Ovary (tissue), 9 donors: Measurements from ENCODE around the gene GUCY1A2. TPM values are rescaled to one million over a fixed set of nuclear protein-coding genes. Genes with fewer than 3 reads are reported as not detected.

Source experiments
- DNase-seq, 5 donors: peaks; one replicate each; pipeline ENCODE4 v3.0.0-alpha.2; 2019 to 2020
- H3K27ac ChIP-seq, 2 donors: fragments of 200-600 bp; one replicate each; pipeline versions ENCODE4 v1.5.1 to v1.8.0; 2019 to 2022
- H3K27me3 ChIP-seq: fragments of 200-600 bp; one replicate; pipeline ENCODE4 v1.8.0; 2022
- H3K36me3 ChIP-seq: fragments of 200-600 bp; sonication (generic); one replicate; pipeline ENCODE4 v1.5.1; 2019
- H3K4me1 ChIP-seq: one replicate; pipeline ENCODE4 v1.8.1; 2013; ENCODE audit warnings: mild to moderate bottlenecking, moderate library complexity; ENCODE audit not compliant: insufficient read depth
- H3K4me3 ChIP-seq: fragments of 200-600 bp; sonication (generic); one replicate; pipeline ENCODE4 v1.5.1; 2017
- H3K9me3 ChIP-seq, 2 donors: fragments of 200-600 bp in 1 of 2; sonication (generic) in 1 of 2; one replicate each; pipeline versions ENCODE4 v1.5.1 to v1.8.1; 2013 to 2019; ENCODE audit warnings: mild to moderate bottlenecking in 1 of 2, moderate library complexity in 1 of 2
- EP300 ChIP-seq: sonication (generic); formaldehyde crosslinking; IDR thresholded peaks from one replicate; pipeline ENCODE4 v1.6.1; 2017; ENCODE audit warnings: antibody characterized with exemption
- POLR2A ChIP-seq: fragments of 450-650 bp; IDR thresholded peaks from one replicate; pipeline ENCODE4 v1.6.1; 2017; ENCODE audit warnings: antibody characterized with exemption, mild to moderate bottlenecking, moderate library complexity
- WGBS, 3 donors: extraction: QIAGEN DNeasy Blood & Tissue Kit in 1 of 3; methylation state at CpG; one replicate each; pipeline versions ENCODE4 v1.1.5 to v1.1.7; 2013 to 2017; 5-methylcytosine and 5-hydroxymethylcytosine counted together
- intact Hi-C, 4 donors: fragments of 100-400 bp; cut with DNase I; formaldehyde crosslinking; loops; one replicate each; pipeline versions ENCODE4 v1.11.0 to v1.15.1; 2022 to 2023
- polyA plus RNA-seq, 2 donors: library from polyadenylated mRNA; stranded (reverse); fragments of 200-250 nt in 1 of 2; fragments of 350-450 nt in 1 of 2; fragmentation: Illumina TruSeq in 1 of 2; extraction: RNeasy Lipid Tissue Mini Kit (QIAGEN cat#74804) in 1 of 2; gene quantifications; one replicate each; pipeline ENCODE4 v1.2.3, GENCODE V29; 2013 to 2014
- total RNA-seq, 7 donors: library from RNA; depleted of rRNA in 2 of 7; stranded (reverse); fragments of >200 nt in 2 of 7; fragmentation: NEBNext Ultra II Directional in 3 of 7; extraction: Animal tissue kit (Norgen Biotek cat#: 25700) in 3 of 7; gene quantifications; one replicate each; pipeline versions ENCODE4 v1.1.0 to v1.2.4, GENCODE V29; 2016 to 2023
- TF ChIP-seq, protein P1 (sequence below), 3 donors: fragments of 450-650 bp in 2 of 3; fragments of 200-600 bp in 1 of 3; IDR thresholded peaks; one replicate each; pipeline versions ENCODE4 v1.5.1 to v1.8.0; 2016 to 2022; ENCODE audit warnings: antibody characterized with exemption in 3 of 3, mild to moderate bottlenecking in 1 of 3
- donor health status: DM: no; HTN: no; CAD: no; lungs with moderate emphysema.
- donor health status: DM: no; HTN: no; CAD: no.
- donor health status: Bipolar disorder and iron deficiency.
- donor health status: DM: yes; HTN: yes; CAD: no.
- donor health status: DM: no; HTN: no; CAD: no.
- donor health status: DM: yes; HTN: yes; CAD: no.

Gene GUCY1A2
- total and polyA plus RNA-seq, 9 donors, result 1.5 to 20.3 (median 6.1) TPM

- TF ChIP-seq POLR2A (no peak), EP300 (no peak)
- TF ChIP-seq, protein P1, sequence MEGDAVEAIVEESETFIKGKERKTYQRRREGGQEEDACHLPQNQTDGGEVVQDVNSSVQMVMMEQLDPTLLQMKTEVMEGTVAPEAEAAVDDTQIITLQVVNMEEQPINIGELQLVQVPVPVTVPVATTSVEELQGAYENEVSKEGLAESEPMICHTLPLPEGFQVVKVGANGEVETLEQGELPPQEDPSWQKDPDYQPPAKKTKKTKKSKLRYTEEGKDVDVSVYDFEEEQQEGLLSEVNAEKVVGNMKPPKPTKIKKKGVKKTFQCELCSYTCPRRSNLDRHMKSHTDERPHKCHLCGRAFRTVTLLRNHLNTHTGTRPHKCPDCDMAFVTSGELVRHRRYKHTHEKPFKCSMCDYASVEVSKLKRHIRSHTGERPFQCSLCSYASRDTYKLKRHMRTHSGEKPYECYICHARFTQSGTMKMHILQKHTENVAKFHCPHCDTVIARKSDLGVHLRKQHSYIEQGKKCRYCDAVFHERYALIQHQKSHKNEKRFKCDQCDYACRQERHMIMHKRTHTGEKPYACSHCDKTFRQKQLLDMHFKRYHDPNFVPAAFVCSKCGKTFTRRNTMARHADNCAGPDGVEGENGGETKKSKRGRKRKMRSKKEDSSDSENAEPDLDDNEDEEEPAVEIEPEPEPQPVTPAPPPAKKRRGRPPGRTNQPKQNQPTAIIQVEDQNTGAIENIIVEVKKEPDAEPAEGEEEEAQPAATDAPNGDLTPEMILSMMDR (IDR thresholded peaks at IDR 0.05), result no peak
- Histone ChIP-seq H3K27ac (no peak overlapping the region), H3K9me3 (no peaks in the 10 kb centered on the region), H3K27me3 (no peaks in the 10 kb centered on the region), H3K4me3 (no peak overlapping the region), H3K36me3 (no peaks in the 10 kb centered on the region), H3K4me1 (no peaks in the 10 kb centered on the region)
- intact Hi-C loops, result no loop called here
- no peak for DNase-seq
- WGBS, 3 donors, result 93 to 94% (median 93%) methylated on average over 3 of the region's 3 CpGs
These were observed 333.3 kb downstream of the GUCY1A2 start for GRCh38 chr11:106684944-106685343.

- no peak for TF ChIP-seq EP300
- Histone ChIP-seq H3K27me3 (no peaks in the 10 kb centered on the region), H3K4me1 (no peaks in the 10 kb centered on the region), H3K36me3 (no peaks in the 10 kb centered on the region), H3K4me3 (no peak overlapping the region), H3K9me3 (no peaks in the 10 kb centered on the region), H3K27ac (no peak overlapping the region)
- 84 to 87% (median 87%) methylated on average over 3 of the region's 3 CpGs for WGBS, 3 donors
- no peak for DNase-seq
- intact Hi-C loops, result no loop called here
These were observed 334.8 kb downstream of the GUCY1A2 start for GRCh38 chr11:106683435-106683834.

- Histone ChIP-seq H3K4me1 (no peaks in the 10 kb centered on the region), H3K9me3 (no peaks in the 10 kb centered on the region), H3K27ac (no peak overlapping the region), H3K27me3 (no peaks in the 10 kb centered on the region), H3K36me3 (no peaks in the 10 kb centered on the region), H3K4me3 (no peak overlapping the region)
- no peak for TF ChIP-seq EP300
- TF ChIP-seq POLR2A, result no peak
- TF ChIP-seq, protein P1 (IDR thresholded peaks at IDR 0.05), result no peak
- no peak for DNase-seq
- intact Hi-C loops, result no loop called here
- WGBS, 3 donors, result 82 to 87% (median 87%) methylated on average over 2 of the region's 2 CpGs
These were observed 336.8 kb downstream of the GUCY1A2 start for GRCh38 chr11:106681435-106681834.

DNA sequence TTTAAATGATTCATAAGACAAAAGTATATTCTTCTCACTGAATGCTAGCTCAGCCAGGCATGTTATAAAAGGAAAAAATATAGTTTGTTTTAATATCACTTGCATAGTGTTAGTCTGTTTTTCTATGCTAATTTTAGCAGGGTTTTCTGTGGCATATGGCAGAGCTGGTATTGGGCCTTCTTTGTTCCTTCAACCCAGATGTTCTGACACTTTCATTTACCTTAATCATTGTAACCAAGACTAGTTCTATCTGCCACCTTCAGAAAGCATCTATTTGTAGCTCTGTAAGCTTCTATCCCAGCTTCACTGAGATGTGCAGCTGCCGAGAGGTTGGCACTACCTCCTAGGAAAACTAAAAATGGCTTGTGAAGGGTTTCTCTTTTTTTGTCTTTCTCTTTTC is 338.7 kb downstream of the GUCY1A2 start:
- no peak overlapping the region for H3K27ac ChIP-seq
- H3K4me1 ChIP-seq, result no peaks in the 10 kb centered on the region
- no peak for DNase-seq
- intact Hi-C loops, result no loop called here
- H3K4me3 ChIP-seq, result no peak overlapping the region
- H3K9me3 ChIP-seq, result no peaks in the 10 kb centered on the region
- TF ChIP-seq EP300 (no peak), POLR2A (no peak)
- TF ChIP-seq, protein P1 (IDR thresholded peaks at IDR 0.05), result no peak
- H3K36me3 ChIP-seq, result no peaks in the 10 kb centered on the region
- no peaks in the 10 kb centered on the region for H3K27me3 ChIP-seq
- 79 to 88% (median 83%) methylated on average over 1 of the region's 1 CpG for WGBS, 3 donors

GRCh38 chr11:106679181-106679580 is 339.1 kb downstream of the GUCY1A2 start:
- WGBS, 3 donors, result 90 to 92% (median 91%) methylated on average over 3 of the region's 3 CpGs
- Histone ChIP-seq H3K27me3 (no peaks in the 10 kb centered on the region), H3K4me3 (no peak overlapping the region), H3K36me3 (no peaks in the 10 kb centered on the region), H3K4me1 (no peaks in the 10 kb centered on the region), H3K27ac (no peak overlapping the region), H3K9me3 (no peaks in the 10 kb centered on the region)
- TF ChIP-seq EP300, result no peak
- TF ChIP-seq POLR2A, result no peak
- TF ChIP-seq, protein P1 (IDR thresholded peaks at IDR 0.05), result no peak
- intact Hi-C loops, result no loop called here
- no peak for DNase-seq
